Gastroesophageal sphincter (tissue), 4 donors: ENCODE results near the gene PPOX. TPM values are rescaled to one million over a fixed set of nuclear protein-coding genes. Genes with fewer than 3 reads are reported as not detected.

ENCODE experiments used
- ATAC-seq: fragments of 150-250 bp; one replicate; pipeline ENCODE4 v1.9.1; 2016; ENCODE audit warnings: mild to moderate bottlenecking, moderate library complexity
- H3K27ac ChIP-seq, 4 donors: fragments of 200-600 bp; sonication (generic) in 3 of 4; 1 replicate in 3 of 4; 2 replicates in 1 of 4; pipeline ENCODE4 v1.5.1; 2016 to 2019
- H3K27me3 ChIP-seq: fragments of 200-600 bp; sonication (generic); one replicate; pipeline ENCODE4 v1.5.1; 2019
- H3K36me3 ChIP-seq, 2 donors: fragments of 200-600 bp; sonication (generic); one replicate each; pipeline ENCODE4 v1.5.1; 2019; ENCODE audit warnings: control low read depth in 1 of 2
- H3K4me1 ChIP-seq, 3 donors: fragments of 200-600 bp; sonication (generic); 1 replicate in 2 of 3; 2 replicates in 1 of 3; pipeline ENCODE4 v1.5.1; 2016 to 2019; ENCODE audit warnings: control low read depth in 2 of 3
- H3K4me3 ChIP-seq, 2 donors: fragments of 200-600 bp; sonication (generic); one replicate each; pipeline ENCODE4 v1.5.1; 2019; ENCODE audit warnings: mild to moderate bottlenecking in 1 of 2, moderate library complexity in 1 of 2
- H3K9me3 ChIP-seq, 3 donors: fragments of 200-600 bp; sonication (generic); one replicate each; pipeline ENCODE4 v1.5.1; 2017 to 2019; ENCODE audit warnings: control low read depth in 2 of 3
- EP300 ChIP-seq: sonication (generic); formaldehyde crosslinking; IDR thresholded peaks from one replicate; pipeline ENCODE4 v1.6.1; 2017; ENCODE audit warnings: antibody characterized with exemption, mild to moderate bottlenecking
- POLR2A ChIP-seq, 2 donors: fragments of 450-650 bp; IDR thresholded peaks; one replicate each; pipeline ENCODE4 v1.6.1; 2017; ENCODE audit warnings: antibody characterized with exemption in 2 of 2, mild to moderate bottlenecking in 2 of 2, moderate library complexity in 1 of 2
- POLR2AphosphoS5 ChIP-seq: sonication (generic); formaldehyde crosslinking; IDR thresholded peaks from one replicate; pipeline ENCODE4 v1.6.1; 2017; ENCODE audit warnings: antibody characterized with exemption
- WGBS, 2 donors: methylation state at CpG; one replicate each; pipeline ENCODE4 v1.1.5; 2018; ENCODE audit warnings: low coverage in 1 of 2; 5-methylcytosine and 5-hydroxymethylcytosine counted together
- total RNA-seq, 4 donors: library from RNA; depleted of rRNA; stranded (reverse); fragments of >200 nt; gene quantifications; one replicate each; pipeline ENCODE4 v1.1.0, GENCODE V29; 2016
- TF ChIP-seq, protein P1 (sequence below), 4 experiments: fragments of 200-600 bp in 2 of 4; fragments of 450-650 bp in 2 of 4; sonication (generic) in 1 of 4; IDR thresholded peaks; one replicate each; pipeline ENCODE4 v1.5.1; 2017 to 2019; ENCODE audit warnings: antibody characterized with exemption in 4 of 4, mild to moderate bottlenecking in 2 of 4, moderate library complexity in 2 of 4

Gene PPOX
- total RNA-seq, 4 donors from 2014 or later = 10.5 to 27.4 (median 17.6) TPM

DNA sequence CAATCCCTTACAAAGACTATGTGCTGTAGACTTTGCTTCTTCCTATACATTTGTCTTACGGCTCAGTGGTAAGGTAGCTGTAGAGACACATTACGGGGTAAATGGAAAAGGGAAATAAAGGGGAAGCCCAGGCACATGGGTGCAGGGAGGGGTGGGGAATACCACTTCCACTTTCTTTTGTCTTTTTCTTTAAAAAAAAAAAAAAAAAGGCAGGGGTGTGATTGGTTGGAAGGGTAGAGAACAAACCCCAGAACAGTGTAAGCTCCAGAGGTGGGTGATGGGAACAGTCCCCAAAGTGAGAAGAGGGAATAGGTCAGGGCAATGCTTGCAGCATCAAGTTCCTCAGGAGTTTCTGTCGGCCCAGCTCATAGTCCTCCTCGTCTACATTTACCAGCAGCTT lies 44.4 kb upstream of the PPOX start:
- no peak for TF ChIP-seq EP300
- TF ChIP-seq, protein P1, sequence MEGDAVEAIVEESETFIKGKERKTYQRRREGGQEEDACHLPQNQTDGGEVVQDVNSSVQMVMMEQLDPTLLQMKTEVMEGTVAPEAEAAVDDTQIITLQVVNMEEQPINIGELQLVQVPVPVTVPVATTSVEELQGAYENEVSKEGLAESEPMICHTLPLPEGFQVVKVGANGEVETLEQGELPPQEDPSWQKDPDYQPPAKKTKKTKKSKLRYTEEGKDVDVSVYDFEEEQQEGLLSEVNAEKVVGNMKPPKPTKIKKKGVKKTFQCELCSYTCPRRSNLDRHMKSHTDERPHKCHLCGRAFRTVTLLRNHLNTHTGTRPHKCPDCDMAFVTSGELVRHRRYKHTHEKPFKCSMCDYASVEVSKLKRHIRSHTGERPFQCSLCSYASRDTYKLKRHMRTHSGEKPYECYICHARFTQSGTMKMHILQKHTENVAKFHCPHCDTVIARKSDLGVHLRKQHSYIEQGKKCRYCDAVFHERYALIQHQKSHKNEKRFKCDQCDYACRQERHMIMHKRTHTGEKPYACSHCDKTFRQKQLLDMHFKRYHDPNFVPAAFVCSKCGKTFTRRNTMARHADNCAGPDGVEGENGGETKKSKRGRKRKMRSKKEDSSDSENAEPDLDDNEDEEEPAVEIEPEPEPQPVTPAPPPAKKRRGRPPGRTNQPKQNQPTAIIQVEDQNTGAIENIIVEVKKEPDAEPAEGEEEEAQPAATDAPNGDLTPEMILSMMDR (IDR thresholded peaks at IDR 0.05) = no peak
- no peak for TF ChIP-seq POLR2AphosphoS5
- no peak for TF ChIP-seq POLR2A (IDR thresholded peaks at IDR 0.05)
- 63 to 80% methylated on average over 2 to 4 of the region's 4 CpGs for WGBS, 2 donors

DNA sequence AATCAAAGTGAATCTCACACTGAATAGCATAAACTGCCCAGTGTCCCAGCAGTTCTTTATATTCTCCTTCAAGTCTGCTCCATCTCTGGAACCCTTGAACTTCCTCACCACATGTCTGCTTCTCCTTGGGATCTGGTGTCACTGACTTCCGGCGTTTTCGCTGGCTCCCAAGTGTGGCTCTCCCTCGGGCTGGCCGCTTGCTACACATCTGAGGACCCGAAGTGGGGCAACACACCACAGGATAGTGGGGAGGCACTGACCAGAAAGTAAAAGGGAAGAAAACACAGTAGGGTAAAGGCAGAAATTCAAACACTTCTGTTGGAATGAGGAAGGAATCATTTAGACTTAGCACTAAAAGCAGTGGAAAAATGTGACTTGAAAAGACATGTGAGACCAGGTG lies 43.3 kb upstream of the PPOX start:
- no peak for ATAC-seq
- WGBS, 2 donors = no CpG with 5 or more reads among the region's 6 CpGs
- Histone ChIP-seq H3K4me1 (peaks cover 11 to 54% (median 18%) of the 10 kb centered on the region in 3 donors), H3K36me3 (peaks cover 0 to 78% of the 10 kb centered on the region in 2 donors), H3K27ac (no peak overlapping the region), H3K9me3 (no peaks in the 10 kb centered on the region), H3K27me3 (no peaks in the 10 kb centered on the region), H3K4me3 (no peak overlapping the region)
- no peak for TF ChIP-seq POLR2AphosphoS5

More for the DNA sequence above, 44.4 kb upstream of the PPOX start:
- Histone ChIP-seq H3K27me3 (no peaks in the 10 kb centered on the region), H3K9me3 (no peaks in the 10 kb centered on the region), H3K4me1 (peaks cover 11 to 48% (median 16%) of the 10 kb centered on the region in 3 donors), H3K36me3 (peaks cover 0 to 71% of the 10 kb centered on the region in 2 donors), H3K27ac (no peak overlapping the region), H3K4me3 (no peak overlapping the region)
- no peak for ATAC-seq

DNA sequence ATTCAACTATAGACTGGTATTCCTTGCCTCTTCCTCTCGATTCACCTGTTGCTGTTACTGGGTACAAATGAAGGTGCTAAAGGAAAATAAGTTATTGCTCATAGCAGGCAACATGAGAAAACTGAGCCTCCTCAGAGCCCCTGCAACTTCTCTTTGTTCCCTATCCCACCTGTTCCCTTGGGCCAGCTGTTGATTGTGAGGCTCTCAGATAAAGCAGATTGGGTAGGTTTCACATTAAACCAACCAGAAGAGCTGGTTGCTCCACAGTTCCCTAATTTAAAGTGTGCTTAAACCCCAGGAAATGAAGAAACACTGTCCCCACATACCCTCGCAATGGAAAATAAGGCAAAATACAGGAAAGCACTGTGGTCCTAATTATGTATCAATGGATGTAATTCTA lies 38.6 kb upstream of the PPOX start:
- 94 to 100% methylated on average over 2 of the region's 2 CpGs for WGBS, 2 donors
- TF ChIP-seq, protein P1 (IDR thresholded peaks at IDR 0.05) = no peak
- peaks cover 0 to 67% of the 10 kb centered on the region in 2 donors for H3K36me3 ChIP-seq

DNA sequence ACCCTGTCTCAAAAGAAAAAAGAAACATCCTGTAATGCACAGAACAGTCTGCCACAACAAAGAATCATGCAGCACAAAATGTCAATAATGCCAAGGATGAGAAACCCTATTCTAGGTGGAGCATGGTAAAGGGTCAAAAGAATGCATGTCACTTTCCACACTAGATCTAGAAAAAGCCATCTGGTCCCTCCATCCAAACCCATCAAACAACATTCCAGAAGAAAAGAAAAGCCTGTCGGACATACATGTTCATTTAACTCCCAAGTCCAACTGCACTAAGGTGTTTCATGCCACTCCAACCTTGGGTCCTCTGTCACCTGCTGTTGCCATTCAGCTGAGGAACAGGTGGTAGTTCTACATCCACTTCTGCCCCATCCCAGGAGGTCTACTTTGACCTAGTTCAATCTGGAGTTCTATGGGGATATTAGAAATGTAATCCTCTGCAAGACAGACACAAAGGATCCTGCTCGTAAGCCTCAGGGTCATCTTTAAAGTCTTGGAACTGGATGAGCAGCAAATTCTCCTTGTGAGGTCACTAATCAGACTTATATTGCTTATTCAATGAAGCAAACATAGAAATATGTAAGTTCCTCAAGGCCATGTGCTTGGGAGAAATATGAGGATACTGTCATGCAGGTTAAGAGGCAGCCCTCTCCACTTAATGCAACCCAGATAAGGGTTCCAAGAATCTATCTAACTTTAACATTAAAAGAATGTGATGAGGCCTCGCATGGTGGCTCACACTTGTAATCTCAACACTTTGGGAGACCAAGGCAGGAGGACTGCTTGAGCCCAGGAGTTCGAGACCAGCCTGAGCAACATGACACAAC lies 37.4 kb upstream of the PPOX start:
- TF ChIP-seq POLR2AphosphoS5 (no peak), POLR2A (IDR thresholded peaks at IDR 0.05) (no peak), EP300 (no peak)
- TF ChIP-seq, protein P1 (IDR thresholded peaks at IDR 0.05) = no peak
- Histone ChIP-seq H3K9me3 (no peaks in the 10 kb centered on the region), H3K4me1 (peaks cover 2 to 67% (median 20%) of the 10 kb centered on the region in 3 donors), H3K27ac (no peak overlapping the region), H3K27me3 (no peaks in the 10 kb centered on the region), H3K36me3 (peaks cover 0 to 56% of the 10 kb centered on the region in 2 donors), H3K4me3 (no peak overlapping the region)
- no peak for ATAC-seq
- 89 to 94% methylated on average over 2 of the region's 4 CpGs for WGBS, 2 donors

More for the DNA sequence above, 38.6 kb upstream of the PPOX start:
- ATAC-seq = no peak
- H3K4me1 ChIP-seq = peaks cover 0 to 60% (median 16%) of the 10 kb centered on the region in 3 donors
- H3K27ac ChIP-seq = no peak overlapping the region
- H3K9me3 ChIP-seq = no peaks in the 10 kb centered on the region
- no peaks in the 10 kb centered on the region for H3K27me3 ChIP-seq
- no peak overlapping the region for H3K4me3 ChIP-seq

DNA sequence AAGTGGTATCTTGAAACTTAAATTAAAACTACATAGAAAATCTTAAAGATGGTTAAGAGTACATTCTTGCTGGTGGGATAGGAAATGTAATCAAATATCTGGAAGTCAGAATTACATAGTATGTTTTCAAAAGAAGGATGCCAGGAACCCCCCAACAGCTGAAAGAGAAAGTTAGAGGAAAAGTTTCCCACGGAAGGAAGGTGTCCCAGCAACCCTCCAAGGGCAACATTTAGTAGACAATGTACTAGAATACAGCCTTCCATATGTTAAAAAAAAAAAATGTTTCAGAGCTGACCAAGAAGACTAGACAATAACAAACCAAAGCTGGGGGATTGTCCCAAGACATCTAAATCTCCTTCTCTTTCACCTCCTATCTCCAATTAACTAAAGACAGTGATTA lies 36.0 kb upstream of the PPOX start:
- no peak overlapping the region for H3K4me3 ChIP-seq
- no peaks in the 10 kb centered on the region for H3K9me3 ChIP-seq
- WGBS, 2 donors = 38 to 44% methylated on average over 1 of the region's 1 CpG
- no peak for TF ChIP-seq EP300
- no peak overlapping the region for H3K27ac ChIP-seq
- peaks cover 5 to 70% (median 25%) of the 10 kb centered on the region in 3 donors for H3K4me1 ChIP-seq
- no peak for ATAC-seq
- peaks cover 0 to 41% of the 10 kb centered on the region in 2 donors for H3K36me3 ChIP-seq
- no peaks in the 10 kb centered on the region for H3K27me3 ChIP-seq
